Breast epithelium (tissue), 3 donors: Measurements from ENCODE around the gene MEIS2.

Source experiments
- POLR2A ChIP-seq: fragments of 450-650 bp; IDR thresholded peaks from one replicate; pipeline ENCODE4 v1.6.1; 2016; ENCODE audit warnings: antibody characterized with exemption, mild to moderate bottlenecking, moderate library complexity
- TF ChIP-seq, protein P1 (sequence below), 3 donors: fragments of 450-650 bp; IDR thresholded peaks; one replicate each; pipeline ENCODE4 v1.5.1; 2016 to 2017; ENCODE audit warnings: antibody characterized with exemption in 3 of 3, mild to moderate bottlenecking in 3 of 3, moderate library complexity in 3 of 3

- TF ChIP-seq, protein P1, sequence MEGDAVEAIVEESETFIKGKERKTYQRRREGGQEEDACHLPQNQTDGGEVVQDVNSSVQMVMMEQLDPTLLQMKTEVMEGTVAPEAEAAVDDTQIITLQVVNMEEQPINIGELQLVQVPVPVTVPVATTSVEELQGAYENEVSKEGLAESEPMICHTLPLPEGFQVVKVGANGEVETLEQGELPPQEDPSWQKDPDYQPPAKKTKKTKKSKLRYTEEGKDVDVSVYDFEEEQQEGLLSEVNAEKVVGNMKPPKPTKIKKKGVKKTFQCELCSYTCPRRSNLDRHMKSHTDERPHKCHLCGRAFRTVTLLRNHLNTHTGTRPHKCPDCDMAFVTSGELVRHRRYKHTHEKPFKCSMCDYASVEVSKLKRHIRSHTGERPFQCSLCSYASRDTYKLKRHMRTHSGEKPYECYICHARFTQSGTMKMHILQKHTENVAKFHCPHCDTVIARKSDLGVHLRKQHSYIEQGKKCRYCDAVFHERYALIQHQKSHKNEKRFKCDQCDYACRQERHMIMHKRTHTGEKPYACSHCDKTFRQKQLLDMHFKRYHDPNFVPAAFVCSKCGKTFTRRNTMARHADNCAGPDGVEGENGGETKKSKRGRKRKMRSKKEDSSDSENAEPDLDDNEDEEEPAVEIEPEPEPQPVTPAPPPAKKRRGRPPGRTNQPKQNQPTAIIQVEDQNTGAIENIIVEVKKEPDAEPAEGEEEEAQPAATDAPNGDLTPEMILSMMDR (IDR thresholded peaks at IDR 0.05): no peak
- TF ChIP-seq POLR2A: no peak
Observed at GRCh38 chr15:36961956-36962355, 138.4 kb downstream of the MEIS2 start.
